HEK293T (cell line): ENCODE results near the gene RBBP8.

Source experiments
- FOXM1 ChIP-seq: fragments of 450-650 bp; IDR thresholded peaks from 2 replicates; pipeline ENCODE4 v1.6.1; 2017; ENCODE audit warnings: mild to moderate bottlenecking, borderline replicate concordance
- NFRKB ChIP-seq: fragments of 450-650 bp; IDR thresholded peaks from 2 replicates; pipeline ENCODE4 v1.6.1; 2016; ENCODE audit warnings: mild to moderate bottlenecking, moderate library complexity
- TARDBP ChIP-seq: fragments of 450-650 bp; IDR thresholded peaks from 2 replicates; pipeline ENCODE4 v1.6.1; 2016

GRCh38 chr18:23065234-23065806 is 132.2 kb downstream of the RBBP8 start:
- no peak for TF ChIP-seq NFRKB
- TF ChIP-seq TARDBP: no peak
- no peak for TF ChIP-seq FOXM1
